GM12872 (cell line): ENCODE measurements around the gene EPHA3.

ENCODE experiments used
- TF ChIP-seq, protein P1 (sequence below): IDR thresholded peaks from 3 replicates; pipeline ENCODE4 v1.5.1; 2011; ENCODE audit warnings: low read depth, mild to moderate bottlenecking, low read length, moderate library complexity; ENCODE audit not compliant: insufficient read depth

The EPHA3 gene

GRCh38 chr3:89280822-89281365, 173.5 kb downstream of the EPHA3 start:
- TF ChIP-seq, protein P1, sequence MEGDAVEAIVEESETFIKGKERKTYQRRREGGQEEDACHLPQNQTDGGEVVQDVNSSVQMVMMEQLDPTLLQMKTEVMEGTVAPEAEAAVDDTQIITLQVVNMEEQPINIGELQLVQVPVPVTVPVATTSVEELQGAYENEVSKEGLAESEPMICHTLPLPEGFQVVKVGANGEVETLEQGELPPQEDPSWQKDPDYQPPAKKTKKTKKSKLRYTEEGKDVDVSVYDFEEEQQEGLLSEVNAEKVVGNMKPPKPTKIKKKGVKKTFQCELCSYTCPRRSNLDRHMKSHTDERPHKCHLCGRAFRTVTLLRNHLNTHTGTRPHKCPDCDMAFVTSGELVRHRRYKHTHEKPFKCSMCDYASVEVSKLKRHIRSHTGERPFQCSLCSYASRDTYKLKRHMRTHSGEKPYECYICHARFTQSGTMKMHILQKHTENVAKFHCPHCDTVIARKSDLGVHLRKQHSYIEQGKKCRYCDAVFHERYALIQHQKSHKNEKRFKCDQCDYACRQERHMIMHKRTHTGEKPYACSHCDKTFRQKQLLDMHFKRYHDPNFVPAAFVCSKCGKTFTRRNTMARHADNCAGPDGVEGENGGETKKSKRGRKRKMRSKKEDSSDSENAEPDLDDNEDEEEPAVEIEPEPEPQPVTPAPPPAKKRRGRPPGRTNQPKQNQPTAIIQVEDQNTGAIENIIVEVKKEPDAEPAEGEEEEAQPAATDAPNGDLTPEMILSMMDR, result no peak

DNA sequence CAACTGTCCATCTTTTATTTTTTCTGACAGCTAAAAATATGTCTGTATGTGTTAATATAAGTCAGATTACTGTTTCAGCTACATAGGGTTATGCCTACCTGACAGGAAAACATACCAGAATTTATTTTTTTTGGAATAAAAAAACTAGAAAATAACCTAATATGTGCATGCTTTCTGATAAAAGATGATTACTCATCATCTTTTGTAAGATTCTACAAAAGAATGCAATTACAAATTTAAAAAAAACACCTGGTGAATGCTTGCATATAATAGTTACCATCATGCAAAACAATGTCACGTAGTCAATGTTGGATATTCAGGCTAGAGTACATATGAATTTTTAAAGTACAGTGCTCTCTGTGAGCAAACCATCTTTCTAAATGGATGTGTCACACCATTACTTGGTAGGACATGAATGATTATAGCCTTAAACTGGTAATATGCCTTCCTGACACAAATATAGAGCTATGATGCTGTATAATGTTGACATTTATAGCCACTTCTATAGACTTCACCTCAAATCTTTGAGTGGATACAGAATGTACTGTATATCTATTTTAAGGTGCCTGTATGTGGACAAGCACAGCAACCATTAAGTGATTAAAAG, 180.6 kb downstream of the EPHA3 start:
- TF ChIP-seq, protein P1, result no peak

DNA sequence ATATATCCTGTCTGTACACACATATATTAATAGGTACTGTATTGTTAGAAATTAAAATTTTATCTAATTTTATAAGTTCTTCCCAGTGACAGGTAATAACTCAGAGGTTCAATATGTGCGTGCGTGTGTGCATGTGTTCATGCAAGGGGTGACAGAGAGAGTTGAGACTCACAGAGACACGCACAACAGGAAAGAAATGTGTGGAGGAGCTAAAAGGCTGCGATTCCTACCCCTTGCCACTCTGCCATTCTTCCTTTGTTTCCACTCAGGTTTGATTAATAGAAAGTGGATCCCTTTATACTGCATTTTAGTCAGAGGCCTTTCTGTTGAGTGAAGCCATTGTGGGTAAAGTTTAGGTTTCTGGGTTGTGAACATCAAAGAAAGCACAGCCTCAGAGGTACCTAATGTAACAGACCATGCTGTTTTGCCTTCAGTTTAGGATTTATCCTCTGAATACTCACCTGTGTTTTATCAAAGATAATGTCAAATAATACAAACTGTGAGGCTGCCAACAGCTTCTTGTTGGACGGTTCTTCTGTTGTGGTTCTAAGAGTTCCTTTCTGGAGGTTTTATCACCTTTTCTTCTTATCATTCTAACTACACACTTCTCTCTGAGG, 182.3 kb downstream of the EPHA3 start:
- TF ChIP-seq, protein P1, result no peak

DNA sequence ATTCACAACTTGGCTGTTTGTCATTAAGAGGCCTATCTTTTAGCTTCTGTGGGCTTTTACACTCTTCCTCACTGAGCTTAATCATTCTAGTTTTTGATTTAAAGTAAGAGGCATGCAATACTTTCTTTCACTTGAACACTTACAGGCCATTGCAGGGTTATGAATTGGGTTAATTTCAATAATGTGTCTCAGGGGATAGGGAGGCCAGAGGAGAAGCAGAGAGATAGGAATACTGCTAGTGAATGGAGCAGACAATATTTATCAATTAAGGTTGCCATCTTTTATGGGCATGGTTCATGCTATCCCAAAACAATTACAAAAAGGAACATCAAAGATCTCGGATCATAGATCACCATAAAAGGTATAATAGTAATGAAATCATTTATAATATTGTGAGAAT, 189.8 kb downstream of the EPHA3 start:
- TF ChIP-seq, protein P1, result no peak

DNA sequence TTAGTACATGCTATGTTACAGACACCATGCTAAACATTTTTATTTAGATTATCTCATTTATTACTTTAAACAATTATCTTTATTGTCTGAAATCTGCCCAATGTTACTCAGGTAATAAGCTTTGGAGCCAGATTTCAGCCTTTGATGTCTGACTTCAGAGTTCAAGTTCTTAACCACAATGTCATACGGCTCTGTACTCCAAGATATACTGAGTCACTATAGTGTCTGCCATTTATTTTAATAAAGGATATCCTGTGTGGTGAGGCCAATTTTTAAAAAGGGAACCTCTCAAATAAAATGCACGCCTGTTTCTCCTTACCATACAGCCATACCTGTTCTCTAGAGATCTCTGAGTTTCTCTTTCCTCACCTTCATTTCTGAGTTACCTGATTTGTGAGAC, 193.1 kb downstream of the EPHA3 start:
- TF ChIP-seq, protein P1, result no peak

DNA sequence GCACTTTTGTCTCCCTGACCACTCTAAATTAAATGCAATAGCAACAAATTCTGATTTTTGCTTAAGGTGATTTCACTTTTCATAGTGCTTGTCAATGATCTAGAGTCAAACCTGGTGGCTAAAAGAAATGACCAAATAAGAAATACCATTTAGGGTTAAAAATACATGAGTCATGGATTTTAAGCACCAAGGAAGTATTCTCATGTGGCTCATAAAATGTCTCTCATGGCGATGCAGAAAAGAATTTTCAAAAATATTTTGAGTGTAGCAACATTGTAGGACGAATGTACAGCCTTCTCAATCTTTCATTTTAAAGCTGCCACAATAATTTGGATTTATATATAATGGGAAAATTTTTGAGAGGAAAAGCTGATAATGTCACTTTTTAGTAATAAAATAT, 193.6 kb downstream of the EPHA3 start:
- TF ChIP-seq, protein P1, result no peak

DNA sequence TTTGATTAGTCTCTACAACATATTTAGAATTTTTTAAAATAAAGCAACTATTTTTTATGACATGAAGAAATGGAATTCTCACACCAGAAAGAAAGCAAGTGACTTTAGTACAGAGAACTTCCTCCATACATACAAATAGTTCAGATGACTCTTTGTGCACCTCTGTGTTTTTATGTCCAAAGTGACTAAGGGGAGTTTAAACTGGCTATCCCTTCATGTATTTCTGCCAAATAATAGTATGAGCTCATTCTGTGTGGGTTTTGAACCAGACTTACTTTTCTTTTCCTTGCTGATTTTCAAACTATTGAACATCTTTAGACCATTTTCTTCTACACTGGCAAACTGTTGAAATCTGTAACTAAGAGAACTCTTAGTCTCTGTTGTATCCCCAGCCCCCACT, 196.3 kb downstream of the EPHA3 start:
- TF ChIP-seq, protein P1, result no peak
